HCT116 (cell line): ENCODE data around the gene DOCK7.

ENCODE experiments used
- CTCF ChIP-seq, 3 experiments: fragments of 200-600 bp in 1 of 3; sonication (generic) in 1 of 3; IDR thresholded peaks in 2 of 3; conservative IDR thresholded peaks in 1 of 3; 2 replicates each; pipeline ENCODE4 v1.5.1; 2012 to 2017; ENCODE audit warnings: low read depth in 2 of 3, low read length in 2 of 3, antibody characterized with exemption in 1 of 3, borderline replicate concordance in 1 of 3, control low read depth in 1 of 3, mild to moderate bottlenecking in 1 of 3, mixed read lengths in 1 of 3, mixed run types in 1 of 3, moderate library complexity in 1 of 3; ENCODE audit not compliant: insufficient read depth in 1 of 3
- EGR1 ChIP-seq: IDR thresholded peaks from 2 replicates; pipeline ENCODE4 v1.6.1; 2012; ENCODE audit warnings: low read depth
- ELF1 ChIP-seq: IDR thresholded peaks from 2 replicates; pipeline ENCODE4 v1.6.1; 2012; ENCODE audit warnings: low read depth, borderline replicate concordance
- EZH2 ChIP-seq: fragments of 200-600 bp; sonication (generic); IDR thresholded peaks from 2 replicates; pipeline ENCODE4 v1.6.1; 2017; ENCODE audit warnings: antibody characterized with exemption, mixed run types
- EZH2phosphoT487 ChIP-seq: fragments of 200-600 bp; IDR thresholded peaks from 2 replicates; pipeline ENCODE4 v1.6.1; 2018; ENCODE audit warnings: antibody characterized with exemption, borderline replicate concordance
- JUND ChIP-seq: IDR thresholded peaks from 2 replicates; pipeline ENCODE4 v1.6.1; 2012
- MAX ChIP-seq: IDR thresholded peaks from 2 replicates; pipeline ENCODE4 v1.6.1; 2012
- POLR2A ChIP-seq: IDR thresholded peaks from 2 replicates; pipeline ENCODE4 v1.7.0; 2011; ENCODE audit warnings: borderline replicate concordance; ENCODE audit not compliant: insufficient read depth, insufficient read length; ENCODE audit errors: extremely low read depth
- POLR2AphosphoS5 ChIP-seq: IDR thresholded peaks from 2 replicates; pipeline ENCODE4 v1.6.1; 2011; ENCODE audit warnings: mild to moderate bottlenecking, low read depth, low read length, moderate library complexity
- RAD21 ChIP-seq: IDR thresholded peaks from 2 replicates; pipeline ENCODE4 v1.6.1; 2012; ENCODE audit warnings: low read depth, mild to moderate bottlenecking
- SIN3A ChIP-seq: IDR thresholded peaks from 2 replicates; pipeline ENCODE4 v1.6.1; 2012; ENCODE audit warnings: low read depth
- TCF7L2 ChIP-seq: IDR thresholded peaks from 2 replicates; pipeline ENCODE4 v1.7.0; 2011; ENCODE audit warnings: borderline replicate concordance, inconsistent platforms; ENCODE audit not compliant: insufficient read depth, insufficient read length; ENCODE audit errors: extremely low read depth
- ZBTB33 ChIP-seq: IDR thresholded peaks from 2 replicates; pipeline ENCODE4 v1.6.1; 2011; ENCODE audit warnings: mild to moderate bottlenecking, low read length, moderate library complexity; ENCODE audit not compliant: insufficient replicate concordance; ENCODE audit errors: extremely low read depth
- ZNF274 ChIP-seq: fragments of 200-500 bp; sonication (Bioruptor generic); IDR thresholded peaks from 2 replicates; pipeline ENCODE4 v1.6.1; 2014; ENCODE audit warnings: mild to moderate bottlenecking, low read depth, low read length, inconsistent platforms

- TF ChIP-seq ELF1, result no peak
- no peak for TF ChIP-seq POLR2A
- TF ChIP-seq EZH2phosphoT487, result no peak
- TF ChIP-seq EZH2, result no peak
- no peak for TF ChIP-seq CTCF (IDR thresholded peaks at IDR 0.05 in 2 of 3, conservative IDR thresholded peaks at IDR 0.05 in 1 of 3; ENCODE audit: borderline replicate concordance in 1 of 3, insufficient read depth in 1 of 3, low read depth in 2 of 3, low read length in 2 of 3)
- no peak for TF ChIP-seq TCF7L2
- TF ChIP-seq EGR1, result no peak
- no peak for TF ChIP-seq ZNF274
- TF ChIP-seq MAX, result no peak
- TF ChIP-seq POLR2AphosphoS5, result no peak
- no peak for TF ChIP-seq SIN3A
- no peak for TF ChIP-seq JUND
- TF ChIP-seq RAD21, result no peak
- no peak for TF ChIP-seq ZBTB33
Measured at GRCh38 chr1:62572476-62572875, 115.7 kb downstream of the DOCK7 start.
